ENCODE data around the gene PNKP. TPM values are rescaled to one million over a fixed set of nuclear protein-coding genes. Genes with fewer than 3 reads are reported as not detected.

Gene PNKP
- total RNA-seq, 2 donors from 2014 or later: 29.2 to 32.5 TPM

- TF ChIP-seq CTCF (IDR thresholded peaks at IDR 0.05): no peak
- H3K4me1 ChIP-seq: peaks cover 0 to 35% of the 10 kb centered on the region in 2 donors
- H3K4me3 ChIP-seq: peak overlapping the region in 1 of 2 donors; percentile 90
- H3K27ac ChIP-seq: peak overlapping the region; percentile 98
- no peaks in the 10 kb centered on the region for H3K27me3 ChIP-seq
- no peaks in the 10 kb centered on the region for H3K9me3 ChIP-seq
- H3K36me3 ChIP-seq: peaks cover 9% of the 10 kb centered on the region
- DNase-seq (ENCODE audit: low spot score): no peak
These were observed 7.8 kb upstream of the PNKP start for GRCh38 chr19:49875177-49875576.

- no peak for DNase-seq (ENCODE audit: low spot score)
- H3K27me3 ChIP-seq: no peaks in the 10 kb centered on the region
- TF ChIP-seq CTCF (IDR thresholded peaks at IDR 0.05): no peak
- H3K4me1 ChIP-seq: peaks cover 0 to 40% of the 10 kb centered on the region in 2 donors
- no peak overlapping the region for H3K27ac ChIP-seq
- H3K4me3 ChIP-seq: no peak overlapping the region
- H3K9me3 ChIP-seq: no peaks in the 10 kb centered on the region
- peaks cover 8% of the 10 kb centered on the region for H3K36me3 ChIP-seq
These were observed 7.3 kb upstream of the PNKP start for GRCh38 chr19:49874503-49875157.

GRCh38 chr19:49873834-49874233, 6.5 kb upstream of the PNKP start:
- H3K36me3 ChIP-seq: peaks cover 8% of the 10 kb centered on the region
- no peaks in the 10 kb centered on the region for H3K27me3 ChIP-seq
- H3K4me1 ChIP-seq: peaks cover 0 to 39% of the 10 kb centered on the region in 2 donors
- no peaks in the 10 kb centered on the region for H3K9me3 ChIP-seq
- no peak for DNase-seq (ENCODE audit: low spot score)
- no peak overlapping the region for H3K27ac ChIP-seq
- no peak for TF ChIP-seq CTCF (IDR thresholded peaks at IDR 0.05)
- H3K4me3 ChIP-seq: no peak overlapping the region

GRCh38 chr19:49873129-49873521, 5.7 kb upstream of the PNKP start:
- H3K36me3 ChIP-seq: peaks cover 8% of the 10 kb centered on the region
- H3K27ac ChIP-seq: no peak overlapping the region
- no peaks in the 10 kb centered on the region for H3K27me3 ChIP-seq
- H3K4me3 ChIP-seq: no peak overlapping the region
- H3K4me1 ChIP-seq: peaks cover 0 to 39% of the 10 kb centered on the region in 2 donors
- TF ChIP-seq CTCF (IDR thresholded peaks at IDR 0.05): no peak
- no peak for DNase-seq (ENCODE audit: low spot score)
- no peaks in the 10 kb centered on the region for H3K9me3 ChIP-seq

GRCh38 chr19:49872245-49873128, 5.1 kb upstream of the PNKP start:
- TF ChIP-seq CTCF (IDR thresholded peaks at IDR 0.05): no peak
- Histone ChIP-seq H3K4me3 (no peak overlapping the region), H3K9me3 (no peaks in the 10 kb centered on the region), H3K27me3 (no peaks in the 10 kb centered on the region), H3K4me1 (peaks cover 0 to 43% of the 10 kb centered on the region in 2 donors), H3K27ac (no peak overlapping the region), H3K36me3 (peaks cover 8% of the 10 kb centered on the region)
- DNase-seq (ENCODE audit: low spot score): no peak

Measured in right atrium auricular region (tissue), 2 donors.